ENCODE results near the gene SH3BP5L.

Gene SH3BP5L

GRCh38 chr1:248858096-248858890, 32.6 kb upstream of the SH3BP5L start:
- peak; percentile 43 for DNase-seq (ENCODE audit: extremely low spot score)
- ChIA-PET POLR2A (interaction anchor here (0.6 to 2.5 kb wide), 6 partner anchors 15 to 142 kb away, joined by 3 to 9 read pairs (median 6); partner anchors contain the start of gene ZNF672), CTCF (interaction anchor here (1.0 to 4.6 kb wide), 11 partner anchors 9 to 48 kb away, joined by 3 to 48 read pairs (median 8); partner anchors contain the start of genes SH3BP5L and ZNF672)
- TF ChIP-seq, protein P1, sequence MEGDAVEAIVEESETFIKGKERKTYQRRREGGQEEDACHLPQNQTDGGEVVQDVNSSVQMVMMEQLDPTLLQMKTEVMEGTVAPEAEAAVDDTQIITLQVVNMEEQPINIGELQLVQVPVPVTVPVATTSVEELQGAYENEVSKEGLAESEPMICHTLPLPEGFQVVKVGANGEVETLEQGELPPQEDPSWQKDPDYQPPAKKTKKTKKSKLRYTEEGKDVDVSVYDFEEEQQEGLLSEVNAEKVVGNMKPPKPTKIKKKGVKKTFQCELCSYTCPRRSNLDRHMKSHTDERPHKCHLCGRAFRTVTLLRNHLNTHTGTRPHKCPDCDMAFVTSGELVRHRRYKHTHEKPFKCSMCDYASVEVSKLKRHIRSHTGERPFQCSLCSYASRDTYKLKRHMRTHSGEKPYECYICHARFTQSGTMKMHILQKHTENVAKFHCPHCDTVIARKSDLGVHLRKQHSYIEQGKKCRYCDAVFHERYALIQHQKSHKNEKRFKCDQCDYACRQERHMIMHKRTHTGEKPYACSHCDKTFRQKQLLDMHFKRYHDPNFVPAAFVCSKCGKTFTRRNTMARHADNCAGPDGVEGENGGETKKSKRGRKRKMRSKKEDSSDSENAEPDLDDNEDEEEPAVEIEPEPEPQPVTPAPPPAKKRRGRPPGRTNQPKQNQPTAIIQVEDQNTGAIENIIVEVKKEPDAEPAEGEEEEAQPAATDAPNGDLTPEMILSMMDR (IDR thresholded peaks at IDR 0.05; ENCODE audit: control extremely low read depth, extremely low read depth, low read depth, missing control alignments) = peak; percentile 63

- ChIA-PET CTCF (interaction anchor here (1.1 to 4.6 kb wide), 8 partner anchors 8 to 29 kb away, joined by 3 to 48 read pairs (median 10); partner anchors contain the start of genes SH3BP5L and ZNF672), POLR2A (interaction anchor here (1.7 to 2.5 kb wide), 2 partner anchors 19 to 20 kb away, joined by 8 to 9 read pairs; partner anchors contain the start of gene ZNF672)
- no peak for DNase-seq (ENCODE audit: extremely low spot score)
- TF ChIP-seq, protein P1 (IDR thresholded peaks at IDR 0.05; ENCODE audit: control extremely low read depth, extremely low read depth, low read depth, missing control alignments) = no peak
Measured at GRCh38 chr1:248857749-248858095, 32.0 kb upstream of the SH3BP5L start.

DNA sequence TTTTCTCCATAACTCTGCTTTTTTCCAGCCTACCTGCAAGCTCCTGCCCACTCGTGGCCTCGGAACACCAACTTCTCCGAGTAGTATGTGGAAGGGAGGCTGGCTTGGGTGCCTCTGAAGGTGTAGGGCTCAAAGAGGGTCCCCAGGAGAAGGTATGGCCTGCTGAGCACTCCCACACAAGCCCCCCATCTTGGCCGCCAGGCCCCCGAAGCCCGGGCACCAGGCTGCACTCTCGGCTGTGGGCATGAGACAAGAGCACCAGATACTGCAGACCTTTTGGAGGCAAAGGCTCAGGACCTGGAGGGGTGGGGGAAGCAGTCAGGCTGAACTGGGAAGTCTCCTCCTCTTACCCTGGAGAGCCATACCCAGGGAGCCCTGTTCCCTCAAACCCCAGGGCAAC, 31.5 kb upstream of the SH3BP5L start:
- DNase-seq (ENCODE audit: extremely low spot score) = no peak
- ChIA-PET CTCF (interaction anchor here (1.1 to 4.6 kb wide), 3 partner anchors 15 to 29 kb away, joined by 5 to 48 read pairs (median 7); partner anchors contain the start of gene SH3BP5L), POLR2A (no interaction called here)
- TF ChIP-seq, protein P1 (IDR thresholded peaks at IDR 0.05; ENCODE audit: control extremely low read depth, extremely low read depth, low read depth, missing control alignments) = no peak

DNA sequence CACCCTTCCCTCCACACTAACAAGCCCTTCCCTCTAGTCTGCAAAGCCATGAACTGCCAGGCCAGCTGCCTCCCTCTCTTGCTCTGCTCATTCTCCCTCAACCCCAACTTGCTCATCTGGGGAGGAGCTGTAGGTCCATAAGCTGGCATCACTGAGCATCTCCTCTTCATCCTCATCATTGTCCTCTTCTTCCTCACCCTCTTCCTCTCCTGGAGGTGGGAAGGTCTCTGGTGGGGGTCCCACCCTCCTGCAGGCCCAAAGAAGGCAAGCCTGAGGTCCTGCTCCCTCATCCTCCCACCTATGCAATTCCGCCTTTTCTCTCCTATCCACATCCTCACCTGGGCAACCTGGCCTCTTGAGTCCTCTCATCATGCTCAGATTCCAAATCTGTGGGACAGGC, 30.5 kb upstream of the SH3BP5L start:
- TF ChIP-seq, protein P1 (IDR thresholded peaks at IDR 0.05; ENCODE audit: control extremely low read depth, extremely low read depth, low read depth, missing control alignments) = no peak
- no peak for DNase-seq (ENCODE audit: extremely low spot score)
- CTCF ChIA-PET = interaction anchor here (1.1 to 4.6 kb wide), 3 partner anchors 14 to 28 kb away, joined by 5 to 48 read pairs (median 7); partner anchors contain the start of gene SH3BP5L
- POLR2A ChIA-PET = interaction anchor here (1.5 kb wide), 1 partner anchor 18 kb away, joined by 3 read pairs; the partner anchor contains the start of gene ZNF672

DNA sequence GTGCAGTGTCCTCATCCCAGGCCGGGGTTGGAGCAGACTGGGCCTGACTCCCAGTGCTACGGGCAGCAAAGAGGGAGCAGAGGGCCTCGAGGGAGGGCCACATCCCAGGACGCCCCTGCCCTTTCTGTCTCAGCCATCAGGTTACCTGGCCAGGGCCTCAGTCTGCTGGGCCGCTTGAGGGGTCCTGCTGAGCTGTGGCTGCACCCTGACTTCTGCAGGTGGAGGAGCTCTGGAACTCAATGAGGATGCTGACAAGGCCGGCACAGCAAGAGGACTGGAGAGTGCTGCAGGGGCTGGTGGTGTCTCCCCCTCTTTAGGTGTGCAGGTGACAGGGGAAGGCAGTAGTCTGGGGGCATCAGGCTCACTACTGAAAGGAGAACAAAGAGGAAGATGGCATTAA, 29.9 kb upstream of the SH3BP5L start:
- DNase-seq (ENCODE audit: extremely low spot score) = no peak
- ChIA-PET POLR2A (interaction anchor here (1.5 kb wide), 1 partner anchor 18 kb away, joined by 3 read pairs; the partner anchor contains the start of gene ZNF672), CTCF (interaction anchor here (1.7 to 4.6 kb wide), 2 partner anchors 14 to 27 kb away, joined by 7 to 48 read pairs; partner anchors contain the start of gene SH3BP5L)
- TF ChIP-seq, protein P1 (IDR thresholded peaks at IDR 0.05; ENCODE audit: control extremely low read depth, extremely low read depth, low read depth, missing control alignments) = no peak

- TF ChIP-seq, protein P1 (IDR thresholded peaks at IDR 0.05; ENCODE audit: control extremely low read depth, extremely low read depth, low read depth, missing control alignments) = no peak
- CTCF ChIA-PET = interaction anchor here (1.0 to 1.5 kb wide), 2 partner anchors 10 to 11 kb away, joined by 3 to 4 read pairs; no protein-coding TSS in a partner anchor
- POLR2A ChIA-PET = no interaction called here
- no peak for DNase-seq (ENCODE audit: extremely low spot score)
Measured at GRCh38 chr1:248853663-248854375, 28.1 kb upstream of the SH3BP5L start.

Measured in GM10248 (cell line).